HG03097 (cell line): Measurements from ENCODE around the gene ITGA3.

Experiments
- ATAC-seq: cut with Tn5 transposase; IDR thresholded peaks from one replicate; pipeline ENCODE4 v1.9.1; 2021; ENCODE audit not compliant: unreplicated experiment, low FRiP score

ITGA3 gene

GRCh38 chr17:50123649-50124349, 67.9 kb downstream of the ITGA3 start:
- ATAC-seq: no peak

- ATAC-seq: no peak
These were observed 69.6 kb downstream of the ITGA3 start for GRCh38 chr17:50125420-50125997.

- ATAC-seq: no peak
These were observed 71.9 kb downstream of the ITGA3 start for GRCh38 chr17:50127697-50128361.

- no peak for ATAC-seq
These were observed 72.8 kb downstream of the ITGA3 start for GRCh38 chr17:50128441-50129352.

- no peak for ATAC-seq
These were observed 73.4 kb downstream of the ITGA3 start for GRCh38 chr17:50129353-50129727.

- ATAC-seq: no peak
These were observed 74.0 kb downstream of the ITGA3 start, which contains the start of gene SAMD14 for GRCh38 chr17:50129728-50130558. SAMD14 (minus strand) TSS chr17:50130160; CDS start chr17:50124959, 5,201 bp downstream.

GRCh38 chr17:50130559-50131305, 74.8 kb downstream of the ITGA3 start:
- no peak for ATAC-seq

- no peak for ATAC-seq
These were observed 76.3 kb downstream of the ITGA3 start for GRCh38 chr17:50132104-50132794.

- no peak for ATAC-seq
These were observed 77.3 kb downstream of the ITGA3 start for GRCh38 chr17:50133028-50133768.

- ATAC-seq: no peak
These were observed 77.8 kb downstream of the ITGA3 start for GRCh38 chr17:50133769-50134099.

- ATAC-seq: no peak
These were observed 78.5 kb downstream of the ITGA3 start for GRCh38 chr17:50134206-50135110.

- no peak for ATAC-seq
These were observed 79.6 kb downstream of the ITGA3 start for GRCh38 chr17:50135316-50136095.

GRCh38 chr17:50136096-50136687, 80.3 kb downstream of the ITGA3 start:
- no peak for ATAC-seq

GRCh38 chr17:50137042-50137441, 81.1 kb downstream of the ITGA3 start:
- ATAC-seq: no peak

- no peak for ATAC-seq
These were observed 83.4 kb downstream of the ITGA3 start for GRCh38 chr17:50139185-50139783.
